H1 (cell line): Measurements from ENCODE around the gene ANXA9. TPM values are rescaled to one million over a fixed set of nuclear protein-coding genes. Genes with fewer than 3 reads are reported as not detected.

Experiments
- CTCF ChIA-PET: fragments of 300-600 bp; sonication (Branson Sonifier 250); formaldehyde crosslinking; loops from one replicate; lab custom pipeline; 2021; ENCODE audit not compliant: partially characterized antibody; lab: Charles Lee
- POLR2A ChIA-PET: fragments of 300-600 bp; sonication (Branson Sonifier 250); formaldehyde crosslinking; loops from one replicate; lab custom pipeline; 2021; ENCODE audit warnings: inconsistent platforms; ENCODE audit not compliant: partially characterized antibody; lab: Charles Lee
- DNase-seq, 2 experiments: peaks; one replicate each; pipeline versions ENCODE4 v3.0.0 to v3.0.0-alpha.2; 2010 to 2022; ENCODE audit warnings: low spot score in 2 of 2, low read depth in 1 of 2, mixed read lengths in 1 of 2
- FAIRE-seq: peaks from 2 replicates; lab custom pipeline; 2011; peaks lifted over from hg19 to GRCh38; lab: Jason Lieb, UNC
- H2AFZ ChIP-seq: 2 replicates; pipeline ENCODE4 v1.8.1; 2012; ENCODE audit warnings: low read length, inconsistent platforms
- H2AK5ac ChIP-seq: 2 replicates; pipeline ENCODE4 v1.6.1; 2013; ENCODE audit warnings: low read depth, low read length
- H2BK120ac ChIP-seq: replicated peaks from 2 replicates; pipeline ENCODE3; 2013; ENCODE audit warnings: low read depth, low read length, inconsistent platforms
- H2BK12ac ChIP-seq: 2 replicates; pipeline ENCODE4 v1.6.1; 2013; ENCODE audit warnings: low read depth, low read length
- H2BK15ac ChIP-seq: 2 replicates; pipeline ENCODE4 v1.6.1; 2013; ENCODE audit warnings: low read length
- H2BK20ac ChIP-seq: 2 replicates; pipeline ENCODE4 v1.6.1; 2013; ENCODE audit warnings: low read length
- H2BK5ac ChIP-seq: 2 replicates; pipeline ENCODE4 v1.6.1; 2013; ENCODE audit warnings: low read depth, low read length
- H3K14ac ChIP-seq: 2 replicates; pipeline ENCODE4 v1.6.1; 2013; ENCODE audit warnings: inconsistent platforms; ENCODE audit not compliant: insufficient read length
- H3K18ac ChIP-seq: 2 replicates; pipeline ENCODE4 v1.6.1; 2013; ENCODE audit warnings: low read length; ENCODE audit errors: extremely low read depth
- H3K23ac ChIP-seq: 2 replicates; pipeline ENCODE4 v1.6.1; 2013; ENCODE audit warnings: inconsistent platforms; ENCODE audit not compliant: insufficient read length
- H3K23me2 ChIP-seq: 2 replicates; pipeline ENCODE4 v1.6.1; 2013; ENCODE audit warnings: low read depth, low read length
- H3K27ac ChIP-seq: 2 replicates; pipeline ENCODE4 v1.6.1; 2011; ENCODE audit warnings: low read depth, low read length, inconsistent platforms
- H3K27me3 ChIP-seq, 4 experiments: replicated peaks in 1 of 4; 1 replicate in 1 of 4; 2 replicates in 3 of 4; pipeline versions ENCODE4 v1.6.1 to v1.8.1; 2011 to 2013; ENCODE audit warnings: low read length in 3 of 4, mild to moderate bottlenecking in 3 of 4, inconsistent platforms in 2 of 4, mixed read lengths in 2 of 4, moderate library complexity in 1 of 4; ENCODE audit not compliant: control insufficient read depth in 3 of 4, insufficient read depth in 3 of 4; ENCODE audit errors: extremely low read depth in 1 of 4
- H3K36me3 ChIP-seq, 4 experiments: 2 replicates each; pipeline versions ENCODE4 v1.6.1 to v1.8.1; 2011 to 2013; ENCODE audit warnings: mild to moderate bottlenecking in 4 of 4, low read length in 3 of 4, moderate library complexity in 2 of 4, control low read depth in 1 of 4, inconsistent platforms in 1 of 4; ENCODE audit not compliant: insufficient read depth in 4 of 4, control insufficient read depth in 2 of 4
- H3K4ac ChIP-seq: replicated peaks from 2 replicates; pipeline ENCODE3; 2013; ENCODE audit warnings: low read length, low read depth, mixed read lengths, inconsistent platforms; ENCODE audit not compliant: insufficient read length
- H3K4me1 ChIP-seq, 4 experiments: replicated peaks in 1 of 4; 1 replicate in 1 of 4; 2 replicates in 3 of 4; pipeline versions ENCODE4 v1.6.1 to v1.8.1; 2011 to 2013; ENCODE audit warnings: low read length in 3 of 4, inconsistent platforms in 2 of 4, mixed read lengths in 1 of 4; ENCODE audit not compliant: insufficient read depth in 4 of 4, control insufficient read depth in 3 of 4
- H3K4me2 ChIP-seq, 2 experiments: 2 replicates each; pipeline versions ENCODE4 v1.6.1 to v1.8.1; 2011 to 2013; ENCODE audit warnings: low read depth in 2 of 2, low read length in 2 of 2, control low read depth in 1 of 2, inconsistent platforms in 1 of 2, mild to moderate bottlenecking in 1 of 2; ENCODE audit not compliant: insufficient read depth in 1 of 2
- H3K4me3 ChIP-seq, 4 experiments: fragments of 200-600, 300-600 bp in 1 of 4; sonication (generic), shearing (Covaris generic), sonication (Bioruptor Twin) in 1 of 4; 2 replicates each; pipeline versions ENCODE4 v1.5.1 to v1.8.1; 2011 to 2016; ENCODE audit warnings: low read length in 4 of 4, low read depth in 3 of 4, control low read depth in 2 of 4, inconsistent platforms in 2 of 4, mild to moderate bottlenecking in 2 of 4, mixed read lengths in 1 of 4, moderate library complexity in 1 of 4; ENCODE audit not compliant: insufficient read depth in 2 of 4; ENCODE audit errors: extremely low read depth in 1 of 4
- H3K56ac ChIP-seq: replicated peaks from 2 replicates; pipeline ENCODE3; 2013; ENCODE audit warnings: low read depth, mild to moderate bottlenecking, mixed read lengths, low read length, inconsistent platforms; ENCODE audit not compliant: insufficient read length
- H3K79me1 ChIP-seq: 2 replicates; pipeline ENCODE4 v1.6.1; 2013; ENCODE audit warnings: low read depth, low read length, control low read depth
- H3K79me2 ChIP-seq, 2 experiments: 2 replicates each; pipeline versions ENCODE4 v1.6.1 to v1.8.1; 2012 to 2013; ENCODE audit warnings: low read length in 2 of 2, mild to moderate bottlenecking in 2 of 2, inconsistent platforms in 1 of 2; ENCODE audit not compliant: insufficient read depth in 2 of 2, control insufficient read depth in 1 of 2
- H3K9ac ChIP-seq, 4 experiments: replicated peaks in 1 of 4; 1 replicate in 1 of 4; 2 replicates in 3 of 4; pipeline versions ENCODE4 v1.6.1 to v1.8.1; 2011 to 2013; ENCODE audit warnings: low read depth in 3 of 4, low read length in 3 of 4, control low read depth in 2 of 4, mild to moderate bottlenecking in 2 of 4, moderate library complexity in 2 of 4, inconsistent platforms in 1 of 4; ENCODE audit errors: extremely low read depth in 1 of 4
- H3K9me3 ChIP-seq, 2 experiments: 2 replicates each; pipeline versions ENCODE4 v1.6.1 to v1.8.1; 2012 to 2013; ENCODE audit warnings: mild to moderate bottlenecking in 2 of 2, moderate library complexity in 2 of 2, control low read depth in 1 of 2, inconsistent platforms in 1 of 2, low read depth in 1 of 2, low read length in 1 of 2, mixed read lengths in 1 of 2; ENCODE audit not compliant: insufficient read depth in 2 of 2
- H4K20me1 ChIP-seq, 2 experiments: replicated peaks in 1 of 2; 2 replicates each; pipeline versions ENCODE3 to v1.8.1; 2011 to 2013; ENCODE audit warnings: inconsistent platforms in 2 of 2, low read length in 2 of 2, mild to moderate bottlenecking in 1 of 2; ENCODE audit not compliant: insufficient read depth in 2 of 2, control insufficient read depth in 1 of 2
- H4K5ac ChIP-seq: 2 replicates; pipeline ENCODE4 v1.6.1; 2013; ENCODE audit warnings: low read length, low read depth, mixed read lengths, inconsistent platforms; ENCODE audit not compliant: insufficient read length
- H4K8ac ChIP-seq: 2 replicates; pipeline ENCODE4 v1.8.0; 2013; ENCODE audit warnings: mild to moderate bottlenecking, moderate library complexity, low read length, inconsistent platforms; ENCODE audit not compliant: insufficient read depth; ENCODE audit errors: extremely low read depth
- H4K91ac ChIP-seq: replicated peaks from 2 replicates; pipeline ENCODE3; 2013; ENCODE audit warnings: low read length, mixed read lengths, inconsistent platforms; ENCODE audit not compliant: insufficient read length
- ATF3 ChIP-seq: IDR thresholded peaks from 2 replicates; pipeline ENCODE4 v1.6.1; 2011; ENCODE audit warnings: low read depth, mild to moderate bottlenecking, low read length; ENCODE audit not compliant: insufficient read depth
- BACH1 ChIP-seq: IDR thresholded peaks from 2 replicates; pipeline ENCODE4 v1.6.1; 2012; ENCODE audit warnings: low read length, improper control_type of control experiment
- CEBPB ChIP-seq: IDR thresholded peaks from 2 replicates; pipeline ENCODE4 v1.6.1; 2012; ENCODE audit warnings: low read depth, low read length
- CREB1 ChIP-seq: IDR thresholded peaks from 2 replicates; pipeline ENCODE4 v1.6.1; 2012; ENCODE audit warnings: inconsistent platforms
- EGR1 ChIP-seq: IDR thresholded peaks from 2 replicates; pipeline ENCODE4 v1.6.1; 2011; ENCODE audit warnings: low read depth, low read length, borderline replicate concordance
- EZH2 ChIP-seq: fragments of 200-600 bp; sonication (generic); IDR thresholded peaks from 2 replicates; pipeline ENCODE4 v1.7.1; 2012; ENCODE audit warnings: low read depth, mild to moderate bottlenecking, moderate library complexity, low read length, inconsistent platforms; ENCODE audit not compliant: severe bottlenecking
- JUND ChIP-seq: IDR thresholded peaks from 2 replicates; pipeline ENCODE4 v1.6.1; 2011; ENCODE audit warnings: mild to moderate bottlenecking, improper control_type of control experiment, low read length
- POLR2AphosphoS5 ChIP-seq: IDR thresholded peaks from 2 replicates; pipeline ENCODE4 v1.6.1; 2011; ENCODE audit warnings: low read depth, low read length
- RAD21 ChIP-seq, 2 experiments: IDR thresholded peaks in 1 of 2; conservative IDR thresholded peaks in 1 of 2; 2 replicates each; pipeline ENCODE4 v1.6.1; 2011; ENCODE audit warnings: low read depth in 2 of 2, low read length in 2 of 2, improper control_type of control experiment in 1 of 2, inconsistent platforms in 1 of 2, mild to moderate bottlenecking in 1 of 2, moderate library complexity in 1 of 2
- SIN3A ChIP-seq, 2 experiments: IDR thresholded peaks in 1 of 2; conservative IDR thresholded peaks in 1 of 2; 2 replicates each; pipeline ENCODE4 v1.6.1; 2011 to 2012; ENCODE audit warnings: low read length in 2 of 2, improper control_type of control experiment in 1 of 2, low read depth in 1 of 2, mild to moderate bottlenecking in 1 of 2
- SIX5 ChIP-seq: IDR thresholded peaks from 2 replicates; pipeline ENCODE4 v1.6.1; 2011; ENCODE audit warnings: mild to moderate bottlenecking, low read depth, low read length
- SP1 ChIP-seq: IDR thresholded peaks from 2 replicates; pipeline ENCODE4 v1.6.1; 2011; ENCODE audit warnings: low read depth, low read length
- SP4 ChIP-seq: IDR thresholded peaks from 2 replicates; pipeline ENCODE4 v1.6.1; 2012; ENCODE audit warnings: low read length, inconsistent platforms
- SUZ12 ChIP-seq: fragments of 200-600 bp; sonication (generic); IDR thresholded peaks from 2 replicates; pipeline ENCODE4 v1.6.1; 2012; ENCODE audit warnings: mild to moderate bottlenecking, inconsistent platforms, low read length, moderate library complexity, mixed read lengths
- TBP ChIP-seq: IDR thresholded peaks from 2 replicates; pipeline ENCODE4 v1.6.1; 2011; ENCODE audit warnings: low read depth, low read length, improper control_type of control experiment
- WGBS, 2 experiments: shearing (Covaris generic) in 1 of 2; methylation state at CpG; one replicate each; pipeline versions ENCODE4 v1.1.6 to v1.1.7; 2013 to 2015; ENCODE audit warnings: low lambda C conversion rate in 2 of 2, mixed read lengths in 2 of 2, inconsistent platforms in 1 of 2, low coverage in 1 of 2, missing lambda C conversion rate in 1 of 2; ENCODE audit not compliant: insufficient replicate concordance in 2 of 2, insufficient coverage in 1 of 2, insufficient read length in 1 of 2; ENCODE audit errors: extremely low coverage in 1 of 2, missing lambda C conversion rate in 1 of 2; 5-methylcytosine and 5-hydroxymethylcytosine counted together
- polyA plus RNA-seq, 7 experiments: library from polyadenylated mRNA; depleted of rRNA in 3 of 7; stranded (reverse) in 5 of 7; unstranded in 2 of 7; fragments of >200 nt in 5 of 7; fragments of 200-250 nt in 2 of 7; gene quantifications; 1 replicate in 5 of 7; 2 replicates in 1 of 7; 4 replicates in 1 of 7; pipeline versions ENCODE4 v1.2.1 to v1.2.3, GENCODE V29; 2011 to 2013; ENCODE audit warnings: missing spikeins in 2 of 7, mixed read lengths in 2 of 7
- total RNA-seq: library from RNA; stranded (reverse); fragmentation: NEBNext Ultra II Directional; extraction: Animal tissue kit (Norgen Biotek cat#: 25700); gene quantifications from 2 replicates; pipeline ENCODE4 v1.2.1, GENCODE V29; 2021

ANXA9 gene
- total and polyA plus RNA-seq, 2 of the 8 experiments (the other 6 are each of a cell fraction or from before 2014, with no cell fraction given) = 1.8 to 3.5 TPM

- ChIA-PET CTCF (interaction anchor here (1.1 to 7.8 kb wide), 3 partner anchors 8 to 20 kb away, joined by 4 to 142 read pairs (median 4); partner anchors contain the start of gene ANXA9), POLR2A (interaction anchor here (0.9 kb wide), 1 partner anchor 423 kb away, joined by 4 read pairs; no protein-coding TSS in a partner anchor)
- H3K23me2 ChIP-seq = peaks cover 3% of the 10 kb centered on the region; the same call in 1 of the 2 replicates
- no peak overlapping the region for H4K5ac ChIP-seq
- no peak overlapping the region for H2AK5ac ChIP-seq
- H2BK20ac ChIP-seq = no peak overlapping the region
- no peak overlapping the region for H2AFZ ChIP-seq
- H3K18ac ChIP-seq = no peak overlapping the region
- H2BK120ac ChIP-seq = no peak overlapping the region
- no peak overlapping the region for H3K9ac ChIP-seq
- H3K4ac ChIP-seq = no peak overlapping the region
- no peak overlapping the region for H2BK12ac ChIP-seq
- H3K9me3 ChIP-seq = no peaks in the 10 kb centered on the region
- H4K20me1 ChIP-seq = no peaks in the 10 kb centered on the region
- no peak overlapping the region for H3K4me3 ChIP-seq
- 95% methylated on average over 3 of the region's 3 CpGs; no CpG with 5 or more reads in 1 of the 2 experiments for WGBS, 2 experiments
- H4K91ac ChIP-seq = no peak overlapping the region
- H3K56ac ChIP-seq = no peak overlapping the region
- no peak overlapping the region for H4K8ac ChIP-seq
- no peak overlapping the region for H3K14ac ChIP-seq
- H3K4me2 ChIP-seq = no peak overlapping the region
- H2BK5ac ChIP-seq = no peak overlapping the region
- H3K27ac ChIP-seq = no peak overlapping the region
- H3K27me3 ChIP-seq = no peaks in the 10 kb centered on the region
- H3K79me2 ChIP-seq = no peaks in the 10 kb centered on the region
- no peak for FAIRE-seq
- no peak overlapping the region for H3K23ac ChIP-seq
- DNase-seq = no peak
- peaks cover 0 to 6% (median 4%) of the 10 kb centered on the region in 4 experiments; a peak in 4 of 7 replicates for H3K4me1 ChIP-seq
- peaks cover 0 to 7% (median 5%) of the 10 kb centered on the region in 4 experiments; a peak in 6 of 8 replicates for H3K36me3 ChIP-seq
- no peaks in the 10 kb centered on the region for H3K79me1 ChIP-seq
- no peak overlapping the region for H2BK15ac ChIP-seq
- TF ChIP-seq SUZ12 (no peak), RAD21 (IDR thresholded peaks at IDR 0.05 in 1 of 2, conservative IDR thresholded peaks at IDR 0.05 in 1 of 2; ENCODE audit: low read depth in 2 of 2, low read length in 2 of 2) (no peak), SP4 (no peak), SIX5 (no peak), BACH1 (no peak), TBP (no peak), ATF3 (no peak), CEBPB (no peak), EZH2 (no peak), SP1 (no peak), JUND (no peak), EGR1 (no peak), POLR2AphosphoS5 (no peak), SIN3A (conservative IDR thresholded peaks at IDR 0.05 in 1 of 2, IDR thresholded peaks at IDR 0.05 in 1 of 2; ENCODE audit: low read depth in 1 of 2, low read length in 2 of 2) (no peak), CREB1 (no peak)
Measured at GRCh38 chr1:151002051-151002450, 20.0 kb downstream of the ANXA9 start.
